ENCODE measurements around the gene CSTPP1. TPM values are rescaled to one million over a fixed set of nuclear protein-coding genes. Genes with fewer than 3 reads are reported as not detected.
"Not testable (repeated sequence)": the region's sequence is repeated elsewhere in the genome, so short reads cannot be mapped to it uniquely, and the experiment has no call there.

The CSTPP1 gene
- total and polyA plus RNA-seq, 2 donors (not counting 1 experiment from before 2014, with no cell fraction given) = 15.5 to 34.1 TPM

DNA sequence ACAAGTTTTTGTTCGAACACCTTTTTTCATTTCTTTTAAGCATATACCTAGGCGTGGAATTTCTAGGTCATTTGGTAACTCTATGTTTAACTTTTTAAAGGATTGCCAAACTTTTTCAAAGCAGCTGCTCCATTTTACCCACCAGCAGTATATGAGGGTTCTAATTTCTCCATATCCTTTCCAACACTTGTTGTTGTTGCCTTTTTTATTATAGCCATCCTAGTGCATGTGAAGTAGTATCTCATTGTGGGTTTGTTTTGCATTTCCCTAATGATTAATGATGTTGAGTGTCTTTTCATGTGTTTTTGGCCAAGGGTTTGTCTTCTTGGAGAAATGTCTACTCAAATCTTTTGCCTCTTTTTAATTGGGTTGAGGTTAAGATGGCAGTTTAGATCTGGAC, 24.5 kb downstream of the CSTPP1 start:
- Histone ChIP-seq H4K20me1 (ENCODE audit: control insufficient read depth, extremely low read depth, insufficient read depth, low read length) (no peaks in the 10 kb centered on the region), H3K9me3 (ENCODE audit: control insufficient read depth, insufficient read depth, low read depth, low read length) (no peaks in the 10 kb centered on the region), H2AFZ (ENCODE audit: low read length) (no peak overlapping the region), H3K27me3 (ENCODE audit: control insufficient read depth, insufficient read depth, low read length) (no peaks in the 10 kb centered on the region), H3K4me1 (ENCODE audit: control insufficient read depth, extremely low read depth, insufficient read depth, low read length) (no peaks in the 10 kb centered on the region), H3K4me3 (replicated peaks in 1 of 4; ENCODE audit: control extremely low read depth in 1 of 4, insufficient read depth in 1 of 4, low read depth in 3 of 4, low read length in 4 of 4) (no peak overlapping the region), H3K9ac (ENCODE audit: insufficient read depth, low read length) (no peak overlapping the region), H3K36me3 (ENCODE audit: control insufficient read depth, insufficient read depth, low read length) (no peaks in the 10 kb centered on the region), H3K79me2 (ENCODE audit: control insufficient read depth, insufficient read depth, low read length) (no peaks in the 10 kb centered on the region), H3K27ac (ENCODE audit: insufficient read depth, low read length) (no peak overlapping the region), H3K4me2 (ENCODE audit: extremely low read depth, insufficient read depth, low read length) (no peak overlapping the region)
- no peak for DNase-seq (ENCODE audit: low read depth in 2 of 2)
- TF ChIP-seq EZH2 (IDR thresholded peaks at IDR 0.05; ENCODE audit: low read length, missing control alignments) = no peak
- TF ChIP-seq, protein P1, sequence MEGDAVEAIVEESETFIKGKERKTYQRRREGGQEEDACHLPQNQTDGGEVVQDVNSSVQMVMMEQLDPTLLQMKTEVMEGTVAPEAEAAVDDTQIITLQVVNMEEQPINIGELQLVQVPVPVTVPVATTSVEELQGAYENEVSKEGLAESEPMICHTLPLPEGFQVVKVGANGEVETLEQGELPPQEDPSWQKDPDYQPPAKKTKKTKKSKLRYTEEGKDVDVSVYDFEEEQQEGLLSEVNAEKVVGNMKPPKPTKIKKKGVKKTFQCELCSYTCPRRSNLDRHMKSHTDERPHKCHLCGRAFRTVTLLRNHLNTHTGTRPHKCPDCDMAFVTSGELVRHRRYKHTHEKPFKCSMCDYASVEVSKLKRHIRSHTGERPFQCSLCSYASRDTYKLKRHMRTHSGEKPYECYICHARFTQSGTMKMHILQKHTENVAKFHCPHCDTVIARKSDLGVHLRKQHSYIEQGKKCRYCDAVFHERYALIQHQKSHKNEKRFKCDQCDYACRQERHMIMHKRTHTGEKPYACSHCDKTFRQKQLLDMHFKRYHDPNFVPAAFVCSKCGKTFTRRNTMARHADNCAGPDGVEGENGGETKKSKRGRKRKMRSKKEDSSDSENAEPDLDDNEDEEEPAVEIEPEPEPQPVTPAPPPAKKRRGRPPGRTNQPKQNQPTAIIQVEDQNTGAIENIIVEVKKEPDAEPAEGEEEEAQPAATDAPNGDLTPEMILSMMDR (conservative IDR thresholded peaks at IDR 0.05 in 1 of 2, IDR thresholded peaks at IDR 0.05 in 1 of 2; ENCODE audit: low read depth in 1 of 2, low read length in 2 of 2) = no peak

DNA sequence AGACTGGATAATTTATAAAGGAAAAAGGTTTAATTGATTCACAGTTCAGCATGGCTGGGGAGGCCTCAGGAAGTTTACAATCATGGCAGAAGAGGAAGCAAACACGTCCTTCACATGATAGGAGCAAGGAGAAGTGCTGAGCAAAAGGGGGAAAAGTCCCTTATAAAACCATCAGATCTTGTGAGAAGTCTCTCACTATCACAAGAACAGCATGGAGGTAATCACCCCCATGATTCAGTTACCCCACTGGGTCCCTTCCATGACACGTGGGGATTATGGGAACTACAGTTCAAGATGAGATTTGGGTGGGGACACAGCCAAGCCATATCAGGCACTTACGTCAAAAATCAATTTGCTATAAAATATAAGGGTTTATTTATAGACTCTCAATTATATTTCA, 25.3 kb downstream of the CSTPP1 start:
- H3K36me3 ChIP-seq (ENCODE audit: control insufficient read depth, insufficient read depth, low read length); H3K4me3 ChIP-seq (replicated peaks in 1 of 4; ENCODE audit: control extremely low read depth in 1 of 4, insufficient read depth in 1 of 4, low read depth in 3 of 4, low read length in 4 of 4): not testable (repeated sequence)

DNA sequence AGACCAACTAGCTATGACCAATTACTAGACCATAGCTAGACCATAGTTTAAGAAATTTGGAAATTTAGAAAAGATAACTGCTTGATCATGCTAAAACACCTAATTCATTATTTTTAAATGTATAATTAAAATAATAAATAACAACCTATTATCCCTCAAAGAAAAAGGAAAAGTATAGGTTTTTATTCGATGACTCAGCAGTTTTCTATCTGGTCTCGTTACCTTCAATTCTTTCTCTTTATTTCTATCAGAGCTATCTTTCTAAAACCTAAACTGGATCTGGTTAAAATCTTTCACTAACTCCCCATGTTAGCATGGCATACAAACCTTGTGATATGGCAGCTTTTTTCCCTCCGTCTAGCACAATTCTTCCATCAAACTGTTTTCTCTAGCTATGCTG, 27.3 kb downstream of the CSTPP1 start:
- no peak overlapping the region for H3K4me3 ChIP-seq (replicated peaks in 1 of 4; ENCODE audit: control extremely low read depth in 1 of 4, insufficient read depth in 1 of 4, low read depth in 3 of 4, low read length in 4 of 4)
- no peak overlapping the region for H3K9ac ChIP-seq (ENCODE audit: insufficient read depth, low read length)
- no peak overlapping the region for H3K27ac ChIP-seq (ENCODE audit: insufficient read depth, low read length)
- no peak overlapping the region for H2AFZ ChIP-seq (ENCODE audit: low read length)
- H3K79me2 ChIP-seq (ENCODE audit: control insufficient read depth, insufficient read depth, low read length) = no peaks in the 10 kb centered on the region
- DNase-seq (ENCODE audit: low read depth in 2 of 2) = no peak
- no peaks in the 10 kb centered on the region for H4K20me1 ChIP-seq (ENCODE audit: control insufficient read depth, extremely low read depth, insufficient read depth, low read length)
- no peaks in the 10 kb centered on the region for H3K9me3 ChIP-seq (ENCODE audit: control insufficient read depth, insufficient read depth, low read depth, low read length)
- H3K27me3 ChIP-seq (ENCODE audit: control insufficient read depth, insufficient read depth, low read length) = no peaks in the 10 kb centered on the region
- H3K36me3 ChIP-seq (ENCODE audit: control insufficient read depth, insufficient read depth, low read length) = no peaks in the 10 kb centered on the region
- no peaks in the 10 kb centered on the region for H3K4me1 ChIP-seq (ENCODE audit: control insufficient read depth, extremely low read depth, insufficient read depth, low read length)
- H3K4me2 ChIP-seq (ENCODE audit: extremely low read depth, insufficient read depth, low read length) = no peak overlapping the region
- TF ChIP-seq, protein P1 (conservative IDR thresholded peaks at IDR 0.05 in 1 of 2, IDR thresholded peaks at IDR 0.05 in 1 of 2; ENCODE audit: low read depth in 1 of 2, low read length in 2 of 2) = no peak
- TF ChIP-seq EZH2 (IDR thresholded peaks at IDR 0.05; ENCODE audit: low read length, missing control alignments) = no peak

More for the DNA sequence above, 25.3 kb downstream of the CSTPP1 start:
- not testable (repeated sequence) for H3K4me2 ChIP-seq (ENCODE audit: extremely low read depth, insufficient read depth, low read length); H3K9ac ChIP-seq (ENCODE audit: insufficient read depth, low read length); H3K27ac ChIP-seq (ENCODE audit: insufficient read depth, low read length); H4K20me1 ChIP-seq (ENCODE audit: control insufficient read depth, extremely low read depth, insufficient read depth, low read length); H3K4me1 ChIP-seq (ENCODE audit: control insufficient read depth, extremely low read depth, insufficient read depth, low read length); DNase-seq (ENCODE audit: low read depth in 2 of 2); H3K9me3 ChIP-seq (ENCODE audit: control insufficient read depth, insufficient read depth, low read depth, low read length); H3K27me3 ChIP-seq (ENCODE audit: control insufficient read depth, insufficient read depth, low read length); H2AFZ ChIP-seq (ENCODE audit: low read length); H3K79me2 ChIP-seq (ENCODE audit: control insufficient read depth, insufficient read depth, low read length)
